ENCODE measurements around the gene SLX4IP. TPM values are rescaled to one million over a fixed set of nuclear protein-coding genes. Genes with fewer than 3 reads are reported as not detected.

SLX4IP gene
- total and polyA plus RNA-seq, 2 donors (not counting 3 experiments of a cell fraction or from before 2014, with no cell fraction given) = 1.9 to 4.5 TPM

GRCh38 chr20:10412591-10413408 lies 22.3 kb upstream of the SLX4IP start:
- Histone ChIP-seq H2AFZ (ENCODE audit: low read depth, low read length) (no peak overlapping the region), H3K4me2 (ENCODE audit: insufficient read depth, low read length) (no peak overlapping the region), H3K27me3 (ENCODE audit: control insufficient read depth in 2 of 2, insufficient read depth in 2 of 2, low read length in 2 of 2) (no peaks in the 10 kb centered on the region), H3K9ac (replicated peaks; ENCODE audit: extremely low read depth, insufficient read depth, low read length) (no peak overlapping the region), H3K4me1 (ENCODE audit: control insufficient read depth, extremely low read depth, insufficient read depth, low read length) (peaks cover 20% of the 10 kb centered on the region), H3K9me1 (replicated peaks; ENCODE audit: control insufficient read depth, extremely low read depth, insufficient read depth, low read length) (no peaks in the 10 kb centered on the region), H3K4me3 (replicated peaks in 1 of 3; ENCODE audit: insufficient read depth in 1 of 3, low read depth in 1 of 3, low read length in 3 of 3) (no peak overlapping the region), H3K27ac (ENCODE audit: insufficient read depth, low read depth, low read length) (no peak overlapping the region), H4K20me1 (replicated peaks; ENCODE audit: control insufficient read depth, extremely low read depth, insufficient read depth, low read length) (no peaks in the 10 kb centered on the region), H3K79me2 (ENCODE audit: control insufficient read depth, insufficient read depth, low read length) (peaks cover 3% of the 10 kb centered on the region), H3K9me3 (replicated peaks; ENCODE audit: control insufficient read depth, insufficient read depth, low read length) (no peaks in the 10 kb centered on the region), H3K36me3 (ENCODE audit: control insufficient read depth in 2 of 2, extremely low read depth in 1 of 2, insufficient read depth in 2 of 2, low read length in 2 of 2) (peaks cover 0 to 2% of the 10 kb centered on the region in 2 experiments)
- dilution Hi-C loops (cut with MboI; ENCODE audit: extremely low pct_ligation_motif_present, low sequenced_read_pairs) (no loop called here), intact Hi-C loops (cut with micrococcal nuclease) (no loop called here)
- CTCF ChIA-PET = interaction anchor here (0.5 to 2.1 kb wide), 15 partner anchors 9 to 796 kb away, joined by 3 to 13 read pairs (median 4); no protein-coding TSS in a partner anchor
- DNase-seq (ENCODE audit: low read depth, low spot score) = peak; percentile 37
- POLR2A ChIA-PET = no interaction called here
- FAIRE-seq = peak; percentile 59
- TF ChIP-seq CTCF (IDR thresholded peaks at IDR 0.05; ENCODE audit: extremely low read depth in 1 of 2, insufficient read depth in 1 of 2, low read depth in 1 of 2, low read length in 2 of 2) = peak in 1 of 2 donors; percentile 7
- no peak for TF ChIP-seq POLR2A (IDR thresholded peaks at IDR 0.05; ENCODE audit: low read depth, low read length)
- no peak for TF ChIP-seq FOS (IDR thresholded peaks at IDR 0.05; ENCODE audit: borderline replicate concordance, insufficient read depth, low read length)
- no TSS peak for BruUV-seq (replicated peaks)
